ENCODE results near the gene COL5A3.

GRCh38 chr19:9947441-9947840, 62.9 kb downstream of the COL5A3 start:
- TF ChIP-seq ZFP30 (CRISPR knock-in tag; IDR thresholded peaks at IDR 0.05) (no peak), ARNTL (CRISPR knock-in tag; IDR thresholded peaks at IDR 0.05; ENCODE audit: borderline replicate concordance, low read depth) (no peak), CREB5 (CRISPR knock-in tag; IDR thresholded peaks at IDR 0.05; ENCODE audit: low read depth) (no peak), POU6F1 (CRISPR knock-in tag; IDR thresholded peaks at IDR 0.05; ENCODE audit: borderline replicate concordance, low read depth) (no peak), CSRNP3 (CRISPR knock-in tag; IDR thresholded peaks at IDR 0.05) (no peak), ISL1 (CRISPR knock-in tag; IDR thresholded peaks at IDR 0.05) (no peak), PPARA (CRISPR knock-in tag; IDR thresholded peaks at IDR 0.05; ENCODE audit: borderline replicate concordance) (no peak), TSHZ2 (CRISPR knock-in tag; IDR thresholded peaks at IDR 0.05) (no peak), ESRRG (CRISPR knock-in tag; IDR thresholded peaks at IDR 0.05) (no peak), CSDC2 (CRISPR knock-in tag; IDR thresholded peaks at IDR 0.05) (no peak), ZC3H10 (CRISPR knock-in tag; IDR thresholded peaks at IDR 0.05) (no peak)

Data from SK-N-SH treated with all-trans-retinoic acid at 6 μM for 48 hours (cell line).